ENCODE measurements around the gene RSPH6A. TPM values are rescaled to one million over a fixed set of nuclear protein-coding genes. Genes with fewer than 3 reads are reported as not detected.

RSPH6A gene
- polyA plus RNA-seq, 1 donor (not counting 4 experiments of a cell fraction or from before 2014, with no cell fraction given): not detected

- peaks cover 0 to 11% of the 10 kb centered on the region in 2 experiments for H3K36me3 ChIP-seq (ENCODE audit: control insufficient read depth in 2 of 2, extremely low read depth in 1 of 2, insufficient read depth in 2 of 2, low read length in 2 of 2)
- no peak overlapping the region for H3K4me2 ChIP-seq (ENCODE audit: control insufficient read depth, extremely low read depth, insufficient read depth, low read depth, low read length)
- H3K4me1 ChIP-seq (ENCODE audit: control insufficient read depth, extremely low read depth, insufficient read depth, low read length): peaks cover 9% of the 10 kb centered on the region
- TF ChIP-seq EZH2 (IDR thresholded peaks at IDR 0.05; ENCODE audit: low read length): no peak
- TF ChIP-seq CTCF (optimal IDR thresholded peaks at IDR 0.05 in 1 of 3, IDR thresholded peaks at IDR 0.05 in 1 of 3, conservative IDR thresholded peaks at IDR 0.05 in 1 of 3; ENCODE audit: extremely low read depth in 1 of 3, insufficient read depth in 2 of 3, low read length in 3 of 3): no peak
- dilution Hi-C loops (cut with MboI; ENCODE audit: extremely low pct_ligation_motif_present, low sequenced_read_pairs): no loop called here
- no peaks in the 10 kb centered on the region for H3K27me3 ChIP-seq (ENCODE audit: control insufficient read depth, extremely low read depth, insufficient read depth, low read length)
- peaks cover 6% of the 10 kb centered on the region for H4K20me1 ChIP-seq (ENCODE audit: control insufficient read depth, extremely low read depth, insufficient read depth, low read length)
- no peaks in the 10 kb centered on the region for H3K9me3 ChIP-seq (ENCODE audit: control insufficient read depth, low read depth, low read length)
- FAIRE-seq (no peak), DNase-seq (ENCODE audit: low read depth, low spot score) (no peak)
- no peaks in the 10 kb centered on the region for H3K79me2 ChIP-seq (ENCODE audit: control insufficient read depth, insufficient read depth, low read length)
- H3K9ac ChIP-seq (ENCODE audit: control insufficient read depth, extremely low read depth, insufficient read depth, low read length): no peak overlapping the region
- H3K27ac ChIP-seq (ENCODE audit: control insufficient read depth, insufficient read depth, low read length): no peak overlapping the region
- no peak overlapping the region for H3K4me3 ChIP-seq (ENCODE audit: control insufficient read depth in 2 of 3, extremely low read depth in 1 of 3, insufficient read depth in 2 of 3, low read depth in 1 of 3, low read length in 3 of 3)
- H2AFZ ChIP-seq (ENCODE audit: control insufficient read depth, low read length): no peak overlapping the region
- no peaks in the 10 kb centered on the region for H3K9me1 ChIP-seq (ENCODE audit: control insufficient read depth, extremely low read depth, insufficient read depth, low read length)
These were observed 42.8 kb downstream of the RSPH6A start for GRCh38 chr19:45772130-45772840.

DNA sequence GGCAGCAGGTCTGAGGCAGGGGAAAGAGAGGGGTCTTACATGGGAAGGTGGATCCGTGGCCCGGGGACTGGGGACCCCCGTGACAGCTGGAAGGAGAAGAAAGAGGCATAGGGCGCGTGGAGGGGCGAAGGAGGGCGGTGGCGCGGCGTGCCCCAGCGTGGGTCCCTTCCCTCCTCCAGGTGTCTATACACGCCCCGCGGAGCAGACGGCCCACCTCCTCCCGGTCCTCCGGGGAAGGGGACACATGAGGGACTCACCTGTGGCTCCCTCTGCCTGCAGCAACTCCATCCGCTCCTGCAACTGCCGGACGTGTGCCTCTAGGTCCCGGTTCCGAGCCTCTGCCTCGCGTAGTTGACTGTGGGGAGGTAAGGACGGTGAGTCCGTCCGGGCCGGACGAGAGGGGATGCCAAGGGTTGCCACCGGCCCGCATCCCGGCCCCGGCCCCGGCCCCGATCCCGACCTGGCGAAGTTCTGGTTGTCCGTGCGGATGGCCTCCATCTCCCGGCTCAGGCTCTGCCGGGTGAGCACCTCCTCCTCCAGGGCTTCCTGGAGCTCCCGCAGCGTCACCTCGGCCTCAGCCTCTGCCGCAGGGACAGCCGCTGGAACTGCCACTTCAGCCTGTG, 43.7 kb downstream of the RSPH6A start:
- no peak overlapping the region for H2AFZ ChIP-seq (ENCODE audit: control insufficient read depth, low read length)
- H3K27me3 ChIP-seq (ENCODE audit: control insufficient read depth, extremely low read depth, insufficient read depth, low read length): no peaks in the 10 kb centered on the region
- H3K9ac ChIP-seq (ENCODE audit: control insufficient read depth, extremely low read depth, insufficient read depth, low read length): no peak overlapping the region
- no peak for FAIRE-seq
- peaks cover 15% of the 10 kb centered on the region for H3K4me1 ChIP-seq (ENCODE audit: control insufficient read depth, extremely low read depth, insufficient read depth, low read length)
- no peaks in the 10 kb centered on the region for H3K9me1 ChIP-seq (ENCODE audit: control insufficient read depth, extremely low read depth, insufficient read depth, low read length)
- H3K9me3 ChIP-seq (ENCODE audit: control insufficient read depth, low read depth, low read length): no peaks in the 10 kb centered on the region
- dilution Hi-C loops (cut with MboI; ENCODE audit: extremely low pct_ligation_motif_present, low sequenced_read_pairs): no loop called here
- H3K27ac ChIP-seq (ENCODE audit: control insufficient read depth, insufficient read depth, low read length): no peak overlapping the region
- no peak for DNase-seq (ENCODE audit: low read depth, low spot score)
- TF ChIP-seq CTCF (optimal IDR thresholded peaks at IDR 0.05 in 1 of 3, IDR thresholded peaks at IDR 0.05 in 1 of 3, conservative IDR thresholded peaks at IDR 0.05 in 1 of 3; ENCODE audit: extremely low read depth in 1 of 3, insufficient read depth in 2 of 3, low read length in 3 of 3): no peak
- TF ChIP-seq EZH2 (IDR thresholded peaks at IDR 0.05; ENCODE audit: low read length): no peak
- peak overlapping the region in 1 of 3 experiments; percentile 49 for H3K4me3 ChIP-seq (ENCODE audit: control insufficient read depth in 2 of 3, extremely low read depth in 1 of 3, insufficient read depth in 2 of 3, low read depth in 1 of 3, low read length in 3 of 3)
- H4K20me1 ChIP-seq (ENCODE audit: control insufficient read depth, extremely low read depth, insufficient read depth, low read length): peaks cover 6% of the 10 kb centered on the region
- H3K4me2 ChIP-seq (ENCODE audit: control insufficient read depth, extremely low read depth, insufficient read depth, low read depth, low read length): peak overlapping the region; percentile 98
- H3K79me2 ChIP-seq (ENCODE audit: control insufficient read depth, insufficient read depth, low read length): no peaks in the 10 kb centered on the region
- peaks cover 0 to 4% of the 10 kb centered on the region in 2 experiments for H3K36me3 ChIP-seq (ENCODE audit: control insufficient read depth in 2 of 2, extremely low read depth in 1 of 2, insufficient read depth in 2 of 2, low read length in 2 of 2)

Data from keratinocyte (primary cell).